ENCODE measurements around the gene MYO1A. TPM values are rescaled to one million over a fixed set of nuclear protein-coding genes. Genes with fewer than 3 reads are reported as not detected.

MYO1A gene
- total and polyA plus RNA-seq, 7 donors: 0.04 to 1.3 (median 0.19) TPM; not detected in 1

GRCh38 chr12:57072661-57073060 lies 22.7 kb upstream of the MYO1A start:
- no peaks in the 10 kb centered on the region for H3K27me3 ChIP-seq (ENCODE audit: insufficient read depth in 3 of 3, low read length in 2 of 3)
- H3K36me3 ChIP-seq (ENCODE audit: insufficient read depth in 1 of 2, low read depth in 1 of 2): peaks cover 4 to 39% of the 10 kb centered on the region in 2 donors
- ATAC-seq (no peak), DNase-seq (no peak)
- WGBS, 3 donors: 74 to 82% (median 74%) methylated on average over 2 of the region's 2 CpGs
- no peak overlapping the region for H3K27ac ChIP-seq
- intact Hi-C loops (cut with DNase I): loop anchor here in 1 of 2 donors (5.0 kb wide), 1 partner anchor 110 kb away; no protein-coding TSS in a partner anchor
- H3K4me1 ChIP-seq: peaks cover 1% of the 10 kb centered on the region
- H3K9me3 ChIP-seq: no peaks in the 10 kb centered on the region
- no peak overlapping the region for H3K4me3 ChIP-seq
- TF ChIP-seq, protein P1, sequence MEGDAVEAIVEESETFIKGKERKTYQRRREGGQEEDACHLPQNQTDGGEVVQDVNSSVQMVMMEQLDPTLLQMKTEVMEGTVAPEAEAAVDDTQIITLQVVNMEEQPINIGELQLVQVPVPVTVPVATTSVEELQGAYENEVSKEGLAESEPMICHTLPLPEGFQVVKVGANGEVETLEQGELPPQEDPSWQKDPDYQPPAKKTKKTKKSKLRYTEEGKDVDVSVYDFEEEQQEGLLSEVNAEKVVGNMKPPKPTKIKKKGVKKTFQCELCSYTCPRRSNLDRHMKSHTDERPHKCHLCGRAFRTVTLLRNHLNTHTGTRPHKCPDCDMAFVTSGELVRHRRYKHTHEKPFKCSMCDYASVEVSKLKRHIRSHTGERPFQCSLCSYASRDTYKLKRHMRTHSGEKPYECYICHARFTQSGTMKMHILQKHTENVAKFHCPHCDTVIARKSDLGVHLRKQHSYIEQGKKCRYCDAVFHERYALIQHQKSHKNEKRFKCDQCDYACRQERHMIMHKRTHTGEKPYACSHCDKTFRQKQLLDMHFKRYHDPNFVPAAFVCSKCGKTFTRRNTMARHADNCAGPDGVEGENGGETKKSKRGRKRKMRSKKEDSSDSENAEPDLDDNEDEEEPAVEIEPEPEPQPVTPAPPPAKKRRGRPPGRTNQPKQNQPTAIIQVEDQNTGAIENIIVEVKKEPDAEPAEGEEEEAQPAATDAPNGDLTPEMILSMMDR (IDR thresholded peaks at IDR 0.05): no peak

DNA sequence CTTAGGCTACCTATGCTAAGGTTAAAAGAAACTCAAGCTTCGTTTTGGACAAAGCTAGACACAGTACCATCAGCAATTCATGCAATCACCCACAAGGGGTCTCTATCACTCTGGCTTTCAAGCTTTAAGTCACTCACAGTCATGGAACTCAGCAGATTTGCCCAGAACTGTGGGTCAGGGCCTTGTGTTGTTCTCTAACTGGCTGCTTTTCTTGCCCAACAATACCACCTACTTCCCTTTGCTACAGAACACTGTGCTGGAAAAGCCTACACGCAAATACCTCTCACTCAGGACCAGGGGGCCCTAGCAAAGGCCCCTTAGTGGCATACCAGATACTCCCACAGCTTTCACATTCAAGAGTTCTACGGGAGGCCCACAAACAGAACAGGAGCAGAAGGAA lies 19.6 kb upstream of the MYO1A start:
- Histone ChIP-seq H3K27ac (no peak overlapping the region), H3K9me3 (no peaks in the 10 kb centered on the region), H3K4me1 (no peaks in the 10 kb centered on the region), H3K27me3 (ENCODE audit: insufficient read depth in 3 of 3, low read length in 2 of 3) (no peaks in the 10 kb centered on the region), H3K4me3 (no peak overlapping the region), H3K36me3 (ENCODE audit: insufficient read depth in 1 of 2, low read depth in 1 of 2) (peaks cover 4 to 42% of the 10 kb centered on the region in 2 donors)
- WGBS, 3 donors: 29 to 34% (median 33%) methylated on average over 3 of the region's 3 CpGs
- ATAC-seq: peak; percentile 90 to 99 (median 95)
- DNase-seq: peak in 1 of 2 donors; percentile 36
- intact Hi-C loops (cut with DNase I): loop anchor here in 1 of 2 donors (1.0 to 2.0 kb wide), 2 partner anchors 43 to 115 kb away; no protein-coding TSS in a partner anchor
- TF ChIP-seq, protein P1 (IDR thresholded peaks at IDR 0.05): peak; percentile 87

GRCh38 chr12:57066245-57066644 lies 16.3 kb upstream of the MYO1A start:
- H3K27me3 ChIP-seq (ENCODE audit: insufficient read depth in 3 of 3, low read length in 2 of 3): no peaks in the 10 kb centered on the region
- peaks cover 4 to 41% of the 10 kb centered on the region in 2 donors for H3K36me3 ChIP-seq (ENCODE audit: insufficient read depth in 1 of 2, low read depth in 1 of 2)
- intact Hi-C loops (cut with DNase I): no loop called here
- ATAC-seq: no peak
- 87 to 96% (median 96%) methylated on average over 2 of the region's 2 CpGs for WGBS, 3 donors
- no peaks in the 10 kb centered on the region for H3K9me3 ChIP-seq
- no peak overlapping the region for H3K4me3 ChIP-seq
- no peak overlapping the region for H3K27ac ChIP-seq
- TF ChIP-seq, protein P1 (IDR thresholded peaks at IDR 0.05): no peak
- H3K4me1 ChIP-seq: no peaks in the 10 kb centered on the region
- DNase-seq: no peak

- DNase-seq (no peak), ATAC-seq (no peak)
- Histone ChIP-seq H3K27me3 (ENCODE audit: insufficient read depth in 3 of 3, low read length in 2 of 3) (no peaks in the 10 kb centered on the region), H3K4me1 (no peaks in the 10 kb centered on the region), H3K36me3 (ENCODE audit: insufficient read depth in 1 of 2, low read depth in 1 of 2) (peaks cover 4 to 43% of the 10 kb centered on the region in 2 donors), H3K27ac (no peak overlapping the region), H3K9me3 (no peaks in the 10 kb centered on the region), H3K4me3 (no peak overlapping the region)
- TF ChIP-seq, protein P1 (IDR thresholded peaks at IDR 0.05): no peak
- intact Hi-C loops (cut with DNase I): loop anchor here in 1 of 2 donors (5.0 kb wide), 2 partner anchors 57 to 307 kb away; partner anchors contain the start of gene ZBTB39
- 77 to 81% (median 79%) methylated on average over 5 of the region's 5 CpGs for WGBS, 3 donors
Observed at GRCh38 chr12:57063991-57064685, 14.2 kb upstream of the MYO1A start.
